Stimulated activated naive CD8-positive, alpha-beta T cell treated with anti-CD3 and anti-CD28 coated beads, Interleukin-15, amount 100 ng/mL, for 72 hours (primary cell): Measurements from ENCODE around the gene PSEN1.

Experiments used
- ATAC-seq: fragments of 150-1000 bp; cut with Tn5 transposase; 2 replicates; pipeline ENCODE4 v1.10.0; 2021; ENCODE audit warnings: mild to moderate bottlenecking, moderate library complexity
- DNase-seq, 2 donors: peaks; one replicate each; pipeline ENCODE4 v3.0.0; 2021 to 2022
- H3K27ac Mint-ChIP-seq, 2 donors: one replicate each; pipeline ENCODE4 v1.8.0; 2022; ENCODE audit warnings: mild to moderate bottlenecking in 2 of 2, mixed read lengths in 2 of 2, moderate library complexity in 2 of 2
- H3K27me3 Mint-ChIP-seq: one replicate; pipeline ENCODE4 v1.8.0; 2022; ENCODE audit warnings: mixed read lengths
- H3K4me1 Mint-ChIP-seq: one replicate; pipeline ENCODE4 v1.8.0; 2022; ENCODE audit warnings: mild to moderate bottlenecking, mixed read lengths
- H3K4me3 Mint-ChIP-seq, 2 donors: one replicate each; pipeline ENCODE4 v1.8.0; 2022; ENCODE audit warnings: mild to moderate bottlenecking in 2 of 2, mixed read lengths in 2 of 2, moderate library complexity in 1 of 2
- H3K9me3 Mint-ChIP-seq, 2 donors: one replicate each; pipeline ENCODE4 v1.8.0; 2022; ENCODE audit warnings: mixed read lengths in 2 of 2

PSEN1 gene

GRCh38 chr14:73136387-73137225 is at the start of gene PSEN1:
Gene PSEN1, plus strand, starts transcription at chr14:73136507. Its CDS starts 11,513 bp downstream, at chr14:73148020.
- H3K4me1 Mint-ChIP-seq, result peaks cover 22% of the 10 kb centered on the region
- H3K27ac Mint-ChIP-seq, result peak within 1 kb of the TSS; percentile 99 to 100
- DNase-seq (peak; percentile 97 to 98), ATAC-seq (peak; percentile 98)
- peak within 1 kb of the TSS; percentile 73 to 90 for H3K4me3 Mint-ChIP-seq
- H3K27me3 Mint-ChIP-seq, result no peaks in the 10 kb centered on the region
- H3K9me3 Mint-ChIP-seq, result peaks cover 11 to 16% of the 10 kb centered on the region in 2 donors

GRCh38 chr14:73091044-73091443 is 45.3 kb upstream of the PSEN1 start:
- H3K27ac Mint-ChIP-seq, result peak overlapping the region in 1 of 2 donors; percentile 94
- DNase-seq (no peak), ATAC-seq (no peak)
- no peaks in the 10 kb centered on the region for H3K9me3 Mint-ChIP-seq
- H3K4me1 Mint-ChIP-seq, result peaks cover 6% of the 10 kb centered on the region
- no peaks in the 10 kb centered on the region for H3K27me3 Mint-ChIP-seq
- H3K4me3 Mint-ChIP-seq, result no peak overlapping the region

- Mint-ChIP-seq H3K9me3 (no peaks in the 10 kb centered on the region), H3K27me3 (no peaks in the 10 kb centered on the region), H3K27ac (no peak overlapping the region), H3K4me1 (no peaks in the 10 kb centered on the region), H3K4me3 (no peak overlapping the region)
- ATAC-seq (no peak), DNase-seq (no peak)
Measured at GRCh38 chr14:73097421-73097820, 38.9 kb upstream of the PSEN1 start.

- Mint-ChIP-seq H3K4me3 (no peak overlapping the region), H3K4me1 (no peaks in the 10 kb centered on the region), H3K27ac (no peak overlapping the region), H3K9me3 (no peaks in the 10 kb centered on the region), H3K27me3 (no peaks in the 10 kb centered on the region)
- DNase-seq (no peak), ATAC-seq (no peak)
Measured at GRCh38 chr14:73100334-73100733, 36.0 kb upstream of the PSEN1 start.

GRCh38 chr14:73102806-73103497 is 33.4 kb upstream of the PSEN1 start:
- Mint-ChIP-seq H3K4me1 (no peaks in the 10 kb centered on the region), H3K9me3 (no peaks in the 10 kb centered on the region), H3K27me3 (no peaks in the 10 kb centered on the region), H3K27ac (no peak overlapping the region), H3K4me3 (no peak overlapping the region)
- ATAC-seq (no peak), DNase-seq (no peak)

- no peak for DNase-seq
- Mint-ChIP-seq H3K27me3 (no peaks in the 10 kb centered on the region), H3K9me3 (no peaks in the 10 kb centered on the region), H3K4me3 (no peak overlapping the region), H3K27ac (no peak overlapping the region), H3K4me1 (no peaks in the 10 kb centered on the region)
- ATAC-seq, result no peak
Measured at GRCh38 chr14:73105050-73105449, 31.3 kb upstream of the PSEN1 start.

- Mint-ChIP-seq H3K9me3 (no peaks in the 10 kb centered on the region), H3K27me3 (no peaks in the 10 kb centered on the region), H3K27ac (no peak overlapping the region), H3K4me1 (no peaks in the 10 kb centered on the region), H3K4me3 (no peak overlapping the region)
- ATAC-seq, result no peak
- no peak for DNase-seq
Measured at GRCh38 chr14:73105727-73106126, 30.6 kb upstream of the PSEN1 start.

GRCh38 chr14:73116079-73116665 is 20.1 kb upstream of the PSEN1 start:
- DNase-seq (no peak), ATAC-seq (no peak)
- Mint-ChIP-seq H3K4me3 (no peak overlapping the region), H3K4me1 (no peaks in the 10 kb centered on the region), H3K27ac (peak overlapping the region in 1 of 2 donors; percentile 2), H3K9me3 (no peaks in the 10 kb centered on the region), H3K27me3 (no peaks in the 10 kb centered on the region)

- no peaks in the 10 kb centered on the region for H3K27me3 Mint-ChIP-seq
- no peak for ATAC-seq
- H3K4me1 Mint-ChIP-seq, result no peaks in the 10 kb centered on the region
- no peak overlapping the region for H3K4me3 Mint-ChIP-seq
- H3K9me3 Mint-ChIP-seq, result no peaks in the 10 kb centered on the region
- no peak for DNase-seq
- H3K27ac Mint-ChIP-seq, result peak overlapping the region; percentile 21 to 59
Measured at GRCh38 chr14:73124180-73124894, 12.0 kb upstream of the PSEN1 start.

- Mint-ChIP-seq H3K9me3 (no peaks in the 10 kb centered on the region), H3K4me1 (no peaks in the 10 kb centered on the region), H3K27me3 (no peaks in the 10 kb centered on the region), H3K4me3 (no peak overlapping the region), H3K27ac (no peak overlapping the region)
- DNase-seq, result no peak
- no peak for ATAC-seq
Measured at GRCh38 chr14:73125169-73125588, 11.1 kb upstream of the PSEN1 start.

GRCh38 chr14:73125746-73126145 is 10.6 kb upstream of the PSEN1 start:
- H3K4me3 Mint-ChIP-seq, result no peak overlapping the region
- no peaks in the 10 kb centered on the region for H3K27me3 Mint-ChIP-seq
- DNase-seq (no peak), ATAC-seq (no peak)
- no peak overlapping the region for H3K27ac Mint-ChIP-seq
- no peaks in the 10 kb centered on the region for H3K9me3 Mint-ChIP-seq
- H3K4me1 Mint-ChIP-seq, result no peaks in the 10 kb centered on the region

- DNase-seq, result no peak
- Mint-ChIP-seq H3K4me1 (peaks cover 10% of the 10 kb centered on the region), H3K27ac (no peak overlapping the region), H3K9me3 (peaks cover 11 to 16% of the 10 kb centered on the region in 2 donors), H3K27me3 (no peaks in the 10 kb centered on the region), H3K4me3 (no peak overlapping the region)
- ATAC-seq, result no peak
Measured at GRCh38 chr14:73133795-73134194, 2.5 kb upstream of the PSEN1 start.

- H3K9me3 Mint-ChIP-seq, result peaks cover 11 to 16% of the 10 kb centered on the region in 2 donors
- H3K27me3 Mint-ChIP-seq, result no peaks in the 10 kb centered on the region
- peaks cover 16% of the 10 kb centered on the region for H3K4me1 Mint-ChIP-seq
- ATAC-seq (no peak), DNase-seq (no peak)
- peak overlapping the region; percentile 99 to 100 for H3K27ac Mint-ChIP-seq
- peak overlapping the region; percentile 73 to 90 for H3K4me3 Mint-ChIP-seq
Measured at GRCh38 chr14:73136085-73136386, 271 bp upstream of the PSEN1 start.

- Mint-ChIP-seq H3K27me3 (no peaks in the 10 kb centered on the region), H3K4me1 (peaks cover 47% of the 10 kb centered on the region), H3K4me3 (peak overlapping the region in 1 of 2 donors; percentile 1), H3K9me3 (no peaks in the 10 kb centered on the region), H3K27ac (peak overlapping the region; percentile 62 to 72)
- no peak for DNase-seq
- ATAC-seq, result no peak
Measured at GRCh38 chr14:73140811-73141323, 4.6 kb downstream of the PSEN1 start.

GRCh38 chr14:73142216-73142615 is 5.9 kb downstream of the PSEN1 start:
- DNase-seq (no peak), ATAC-seq (no peak)
- Mint-ChIP-seq H3K9me3 (no peaks in the 10 kb centered on the region), H3K27ac (no peak overlapping the region), H3K4me1 (peaks cover 49% of the 10 kb centered on the region), H3K27me3 (no peaks in the 10 kb centered on the region), H3K4me3 (no peak overlapping the region)
